GM18498 (cell line): ENCODE measurements around the gene CDH8.
"Not testable (repeated sequence)": the region's sequence is repeated elsewhere in the genome, so short reads cannot be mapped to it uniquely, and the experiment has no call there.

Experiments used
- ATAC-seq: cut with Tn5 transposase; IDR thresholded peaks from one replicate; pipeline ENCODE4 v1.9.1; 2021; ENCODE audit warnings: mild to moderate bottlenecking, moderate library complexity; ENCODE audit not compliant: unreplicated experiment

CDH8 gene

GRCh38 chr16:61797296-61797795, 238.9 kb downstream of the CDH8 start:
- no peak for ATAC-seq

DNA sequence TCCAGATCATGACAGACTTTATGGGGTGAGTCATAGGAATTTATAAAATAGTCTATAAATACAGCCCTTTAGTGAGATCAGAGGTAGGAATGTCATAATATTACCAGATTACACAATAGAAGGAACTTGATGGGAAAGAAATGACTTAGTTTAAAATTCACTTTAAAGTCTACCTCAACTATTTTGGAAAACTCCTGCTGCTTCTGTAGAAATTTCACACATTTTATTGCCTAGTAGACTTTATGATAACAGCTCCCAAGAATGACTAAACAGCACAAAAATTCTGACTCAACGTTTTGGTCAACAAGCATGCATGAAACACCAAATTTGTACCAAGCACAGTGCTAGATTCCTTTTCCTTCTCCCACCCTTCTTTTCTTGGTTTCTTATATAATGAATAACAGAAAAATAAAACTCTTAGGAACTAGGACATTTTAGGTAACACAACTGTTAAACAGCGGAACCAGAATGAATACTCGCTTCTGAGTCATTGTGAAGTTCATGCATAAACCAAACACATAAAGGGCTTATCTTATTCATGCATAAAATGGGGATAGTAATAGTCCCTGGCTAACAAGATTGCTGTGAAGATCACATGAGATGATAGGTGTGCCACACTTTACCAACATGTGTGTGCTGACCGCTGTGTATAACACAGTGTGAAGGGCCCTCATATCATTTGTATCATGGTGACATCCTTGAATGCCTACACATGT, 243.9 kb downstream of the CDH8 start:
- ATAC-seq: no peak

DNA sequence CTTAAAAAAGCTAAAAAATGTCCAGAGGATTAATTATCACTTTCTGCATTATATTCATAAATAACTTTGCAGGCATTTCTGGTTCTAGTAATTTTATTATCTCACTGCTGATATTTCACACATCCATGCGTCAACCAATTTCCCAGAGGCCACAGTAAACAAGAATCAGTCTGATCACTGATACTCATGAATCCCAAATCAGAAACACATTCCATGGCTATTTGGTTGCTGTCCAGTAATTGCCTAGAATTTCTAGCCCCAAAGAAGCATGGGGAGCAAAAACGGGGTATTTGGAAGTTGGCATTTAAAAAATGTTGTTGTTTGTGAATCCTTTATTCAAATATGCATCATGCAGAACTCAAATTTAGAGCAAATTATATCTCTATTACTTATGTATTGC, 244.8 kb downstream of the CDH8 start:
- ATAC-seq: no peak

GRCh38 chr16:61781855-61782254, 254.4 kb downstream of the CDH8 start:
- not testable (repeated sequence) for ATAC-seq

DNA sequence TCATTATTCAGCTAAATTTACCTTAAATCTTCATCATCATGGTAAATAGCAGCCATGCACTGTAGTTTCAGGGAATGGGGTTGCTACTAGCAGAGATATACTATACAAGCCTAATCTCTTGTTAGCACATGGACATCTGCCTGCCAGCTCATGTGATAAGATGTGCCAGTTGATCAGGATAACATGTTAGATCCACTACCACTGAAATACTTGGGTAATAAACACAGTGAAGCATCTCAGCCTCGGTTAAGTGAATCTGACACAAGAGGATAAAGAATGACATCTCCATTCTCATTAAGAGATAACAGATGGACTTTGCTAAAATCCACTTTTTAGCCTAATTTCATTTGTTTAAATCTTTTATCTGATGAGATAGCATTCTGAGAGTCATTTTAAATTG, 256.1 kb downstream of the CDH8 start:
- ATAC-seq: no peak

DNA sequence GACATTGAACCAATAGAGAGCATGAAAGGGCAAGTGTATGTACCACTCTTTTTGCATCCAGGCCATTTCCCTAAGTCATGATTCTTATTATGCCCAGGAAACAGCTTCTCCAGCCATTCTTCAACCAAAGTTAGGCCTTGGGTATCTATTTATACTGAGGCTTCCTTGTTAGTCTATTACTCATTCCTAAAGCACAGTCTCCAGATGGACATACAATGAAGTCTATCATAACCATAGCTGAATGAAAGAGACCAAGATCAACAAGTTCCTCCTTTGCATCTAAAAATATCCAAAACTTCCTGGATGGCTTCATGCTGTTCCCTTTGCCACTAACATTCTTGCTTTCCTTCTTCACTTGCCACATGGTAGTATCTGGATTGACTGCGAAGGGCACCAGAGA, 265.9 kb downstream of the CDH8 start:
- ATAC-seq: no peak

DNA sequence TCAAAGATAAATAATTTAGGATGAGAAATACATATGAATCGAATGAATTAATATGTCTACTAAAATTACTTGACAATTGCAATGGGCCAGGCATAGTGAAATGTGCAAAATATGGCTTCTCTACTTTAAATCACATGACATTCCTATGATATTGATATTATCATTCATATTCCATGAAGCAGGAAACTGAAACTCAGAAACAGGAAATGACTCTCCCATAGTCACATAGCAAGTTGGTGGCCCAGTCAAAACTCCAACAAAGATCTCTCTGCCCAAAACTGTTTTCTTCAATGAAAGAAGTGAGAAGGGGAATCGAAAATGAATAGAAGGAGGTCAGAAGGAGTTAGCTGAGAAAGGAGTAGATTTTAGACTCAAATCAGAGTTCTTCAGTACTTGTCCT, 272.2 kb downstream of the CDH8 start:
- no peak for ATAC-seq

- no peak for ATAC-seq
Observed at GRCh38 chr16:61763013-61763412, 273.2 kb downstream of the CDH8 start.

DNA sequence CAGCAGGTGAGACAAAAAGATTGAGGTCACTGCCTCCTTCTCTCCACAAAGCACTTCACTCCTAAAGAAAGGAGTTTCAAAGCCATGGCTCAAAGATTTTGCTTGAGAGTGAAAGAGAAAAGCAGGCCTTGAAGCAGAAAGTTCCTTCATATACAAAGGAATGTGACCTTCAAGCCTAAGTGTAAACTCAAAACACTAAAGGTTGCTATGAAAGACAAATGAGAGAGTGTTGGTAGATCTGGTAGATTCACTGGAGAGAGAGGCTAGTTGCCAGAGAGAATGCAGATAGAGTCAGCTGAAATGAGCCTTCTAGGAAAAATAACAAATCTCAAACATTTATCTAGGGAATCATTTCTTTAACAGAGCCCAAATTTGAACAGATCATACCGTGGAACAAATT, 305.2 kb downstream of the CDH8 start:
- ATAC-seq: no peak

DNA sequence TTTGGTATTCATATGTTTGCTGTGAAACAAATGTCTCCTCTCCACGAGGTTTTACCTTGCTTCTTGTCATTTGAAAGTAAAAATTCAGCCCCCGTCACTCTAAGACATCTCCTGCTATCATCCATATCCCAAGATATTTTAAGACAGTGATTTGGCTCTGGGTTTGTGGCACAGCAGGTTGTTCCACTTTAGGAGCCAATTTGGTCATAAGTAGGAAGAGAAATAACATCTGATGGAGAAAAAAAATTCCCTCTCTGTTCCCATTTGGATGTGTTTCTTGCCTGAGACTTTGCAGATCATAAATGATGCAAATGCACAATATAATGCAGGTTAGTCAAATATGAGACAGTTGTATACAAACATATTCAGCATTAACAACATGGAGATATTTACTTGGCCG, 309.5 kb downstream of the CDH8 start:
- ATAC-seq: no peak

GRCh38 chr16:61726125-61726524, 310.1 kb downstream of the CDH8 start:
- ATAC-seq: no peak

- no peak for ATAC-seq
Observed at GRCh38 chr16:61721544-61721943, 314.7 kb downstream of the CDH8 start.

- no peak for ATAC-seq
Observed at GRCh38 chr16:61715393-61715792, 320.8 kb downstream of the CDH8 start.

- no peak for ATAC-seq
Observed at GRCh38 chr16:61713787-61714186, 322.5 kb downstream of the CDH8 start.

DNA sequence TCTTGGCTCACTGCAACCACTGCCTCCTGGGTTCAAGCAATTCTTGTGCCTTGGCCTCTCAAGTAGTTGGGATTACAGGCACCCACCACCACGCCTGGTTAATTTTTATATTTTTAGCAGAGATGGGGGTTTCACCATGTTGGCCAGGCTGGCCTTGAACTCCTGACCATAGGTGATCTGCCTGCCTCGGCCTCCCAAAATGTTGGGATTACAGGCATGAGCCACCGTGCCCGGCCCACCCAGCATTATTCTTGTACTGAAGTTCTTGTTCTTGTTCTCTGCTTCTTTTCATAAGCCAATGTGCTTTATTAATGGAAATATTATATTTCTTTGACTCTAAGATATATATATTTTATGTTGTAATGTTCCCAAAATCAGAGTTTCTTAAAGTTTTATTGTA, 336.6 kb downstream of the CDH8 start:
- ATAC-seq: not testable (repeated sequence)

GRCh38 chr16:61684541-61684940, 351.7 kb downstream of the CDH8 start:
- no peak for ATAC-seq

DNA sequence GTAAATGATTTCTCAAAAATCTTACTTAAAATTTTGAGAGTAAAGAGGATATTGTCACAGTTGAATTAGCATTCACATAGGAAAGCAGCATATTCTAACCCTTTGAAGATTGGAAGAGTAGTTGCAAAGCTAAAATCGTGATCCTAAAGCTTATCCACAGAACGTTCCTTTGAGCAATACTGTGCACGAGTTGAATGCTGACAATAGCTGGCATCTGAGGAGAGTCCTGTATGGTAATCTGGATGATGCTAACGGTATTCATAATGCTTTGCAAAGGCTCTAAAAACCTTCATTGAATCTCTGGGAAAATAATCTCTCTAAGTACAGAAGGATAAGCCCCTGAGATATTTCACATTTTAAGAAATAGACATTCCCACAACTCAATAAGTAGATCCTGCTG, 354.6 kb downstream of the CDH8 start:
- ATAC-seq: no peak

DNA sequence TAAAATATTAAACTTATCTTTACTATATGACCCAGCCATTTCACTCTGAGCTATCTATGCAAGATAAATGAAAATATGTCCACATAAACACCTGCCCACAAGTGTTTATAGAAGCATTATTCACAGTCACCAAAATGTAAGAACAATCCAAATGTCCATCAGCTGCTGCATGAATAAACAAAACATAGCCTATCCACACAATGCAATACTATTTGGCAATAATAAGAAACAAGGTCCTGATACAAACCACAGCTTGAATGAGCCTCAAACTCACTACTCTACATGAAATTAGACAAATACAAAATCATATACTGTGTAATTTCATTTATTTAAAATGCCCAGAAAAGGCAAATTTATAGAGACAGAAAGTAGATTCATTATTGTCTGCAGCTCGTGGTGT, 355.1 kb downstream of the CDH8 start:
- no peak for ATAC-seq

DNA sequence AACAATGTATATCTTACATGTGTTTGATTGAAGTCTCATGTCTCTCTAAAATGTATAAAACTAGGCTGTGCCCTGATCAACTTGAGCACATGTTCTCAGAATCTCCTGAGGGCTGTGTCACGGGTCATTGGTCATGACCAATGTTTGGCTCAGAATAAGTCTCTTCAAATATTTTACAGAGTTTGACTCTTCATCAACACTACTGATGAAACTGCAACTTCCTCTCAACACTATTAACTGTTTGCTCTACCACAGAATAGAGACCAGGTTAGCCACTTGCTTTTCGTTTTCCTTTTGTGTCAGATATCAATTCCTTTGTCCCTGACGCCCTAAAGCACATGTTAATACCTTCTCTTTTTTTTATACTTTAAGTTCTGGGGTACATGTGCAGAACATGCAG, 358.1 kb downstream of the CDH8 start:
- no peak for ATAC-seq

DNA sequence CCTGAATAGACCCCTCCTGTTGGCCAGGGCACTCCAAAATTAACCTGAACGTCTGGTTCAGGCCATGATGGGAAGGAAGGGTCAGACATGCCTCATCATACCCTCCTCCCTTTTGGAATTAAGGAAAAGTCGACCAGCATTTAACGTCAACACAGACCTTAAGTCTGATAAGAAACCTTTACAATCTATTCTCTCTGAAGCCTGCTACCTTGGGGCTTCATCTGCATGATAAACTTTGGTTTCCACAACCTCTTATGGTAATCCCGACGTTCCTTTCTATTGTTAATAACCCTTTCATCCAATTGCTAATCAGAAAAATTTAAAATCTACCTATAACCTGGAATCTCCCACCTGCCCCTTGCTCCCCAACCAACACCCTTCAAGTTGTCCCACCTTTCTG, 358.5 kb downstream of the CDH8 start:
- ATAC-seq: no peak

DNA sequence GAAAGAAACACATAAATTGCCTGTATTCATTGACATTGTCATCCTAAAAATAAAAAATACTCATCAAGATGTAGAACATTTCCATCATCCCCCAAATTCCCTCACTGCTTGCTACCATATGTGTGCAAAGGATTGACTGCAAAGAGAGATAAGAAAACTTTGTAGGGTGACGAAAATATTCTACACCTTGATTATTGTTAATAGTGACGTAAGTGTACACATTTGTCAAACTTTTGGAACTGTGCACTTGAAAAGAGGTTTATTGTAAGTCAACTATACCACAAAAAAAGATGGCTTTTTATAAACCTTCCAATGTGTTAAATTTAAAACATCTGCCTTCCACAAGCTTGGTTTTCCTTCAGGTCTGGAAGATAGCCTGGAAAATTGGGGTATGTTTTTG, 359.5 kb downstream of the CDH8 start:
- ATAC-seq: no peak

GRCh38 chr16:61671161-61671560, 365.1 kb downstream of the CDH8 start:
- ATAC-seq: no peak

- ATAC-seq: no peak
Observed at GRCh38 chr16:61665512-61665911, 370.7 kb downstream of the CDH8 start.
